ENCODE data around the gene MPG. TPM values are rescaled to one million over a fixed set of nuclear protein-coding genes. Genes with fewer than 3 reads are reported as not detected.

Gene MPG
- total and polyA plus RNA-seq, 2 donors from 2014 or later, result 40.8 to 54.3 TPM

DNA sequence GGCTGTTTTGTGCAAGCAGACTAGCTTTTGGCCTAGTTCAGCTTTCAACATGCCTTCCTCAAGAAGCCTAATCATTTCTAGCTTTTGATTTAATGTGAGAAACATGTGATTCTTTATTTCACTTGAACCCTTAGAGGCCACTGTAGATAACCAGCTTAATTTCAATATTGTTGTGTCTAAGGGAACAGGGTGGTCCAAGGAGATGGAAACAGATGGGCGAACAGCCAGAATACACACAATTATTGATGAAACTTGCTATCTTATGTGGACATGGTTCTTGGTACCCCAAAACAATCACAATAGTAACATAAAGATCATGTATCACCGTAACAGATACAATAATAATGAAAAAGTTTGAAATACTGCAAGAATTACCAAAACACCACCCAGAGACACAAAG lies 55.7 kb downstream of the MPG start:
- TF ChIP-seq, protein P1, sequence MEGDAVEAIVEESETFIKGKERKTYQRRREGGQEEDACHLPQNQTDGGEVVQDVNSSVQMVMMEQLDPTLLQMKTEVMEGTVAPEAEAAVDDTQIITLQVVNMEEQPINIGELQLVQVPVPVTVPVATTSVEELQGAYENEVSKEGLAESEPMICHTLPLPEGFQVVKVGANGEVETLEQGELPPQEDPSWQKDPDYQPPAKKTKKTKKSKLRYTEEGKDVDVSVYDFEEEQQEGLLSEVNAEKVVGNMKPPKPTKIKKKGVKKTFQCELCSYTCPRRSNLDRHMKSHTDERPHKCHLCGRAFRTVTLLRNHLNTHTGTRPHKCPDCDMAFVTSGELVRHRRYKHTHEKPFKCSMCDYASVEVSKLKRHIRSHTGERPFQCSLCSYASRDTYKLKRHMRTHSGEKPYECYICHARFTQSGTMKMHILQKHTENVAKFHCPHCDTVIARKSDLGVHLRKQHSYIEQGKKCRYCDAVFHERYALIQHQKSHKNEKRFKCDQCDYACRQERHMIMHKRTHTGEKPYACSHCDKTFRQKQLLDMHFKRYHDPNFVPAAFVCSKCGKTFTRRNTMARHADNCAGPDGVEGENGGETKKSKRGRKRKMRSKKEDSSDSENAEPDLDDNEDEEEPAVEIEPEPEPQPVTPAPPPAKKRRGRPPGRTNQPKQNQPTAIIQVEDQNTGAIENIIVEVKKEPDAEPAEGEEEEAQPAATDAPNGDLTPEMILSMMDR (IDR thresholded peaks at IDR 0.05; ENCODE audit: borderline replicate concordance, extremely low read depth, insufficient read depth), result no peak
- Histone ChIP-seq H3K27me3 (ENCODE audit: control insufficient read depth, insufficient read depth, low read length) (no peaks in the 10 kb centered on the region), H3K9ac (ENCODE audit: low read length in 3 of 3) (no peak overlapping the region), H3K4me1 (ENCODE audit: control insufficient read depth in 2 of 3, insufficient read depth in 2 of 3, low read depth in 1 of 3, low read length in 3 of 3) (peaks cover 0 to 2% (median 0%) of the 10 kb centered on the region in 3 donors), H3K36me3 (ENCODE audit: control insufficient read depth in 2 of 3, insufficient read depth in 3 of 3, low read length in 3 of 3) (no peaks in the 10 kb centered on the region), H3K9me3 (ENCODE audit: control insufficient read depth in 2 of 3, insufficient read depth in 1 of 3, low read length in 3 of 3) (no peaks in the 10 kb centered on the region), H3K27ac (ENCODE audit: low read depth in 2 of 2, low read length in 2 of 2) (no peak overlapping the region), H3K4me3 (ENCODE audit: low read length in 3 of 3) (no peak overlapping the region)
- FAIRE-seq (no peak), DNase-seq (no peak)
- intact Hi-C loops (cut with DNase I), result no loop called here

Other genes starting within 250 kb of the MPG start
- 8.8 TPM for gene POLR3K, start 24.6 kb upstream of the MPG start, total RNA-seq
- 18.5 TPM for gene POLR3K, start 24.6 kb upstream of the MPG start, polyA plus RNA-seq (ENCODE audit: insufficient read depth, low read depth, low replicate concordance)
- gene SNRNP25, start 24.4 kb upstream of the MPG start, total RNA-seq, result 14.7 TPM
- 60.3 TPM for gene SNRNP25, start 24.4 kb upstream of the MPG start, polyA plus RNA-seq (ENCODE audit: insufficient read depth, low read depth, low replicate concordance)
- gene RHBDF1, start 5.6 kb upstream of the MPG start, total RNA-seq, result 33.1 TPM
- 12.0 TPM for gene RHBDF1, start 5.6 kb upstream of the MPG start, polyA plus RNA-seq (ENCODE audit: insufficient read depth, low read depth, low replicate concordance)
- gene NPRL3, start 60.4 kb downstream of the MPG start, total RNA-seq, result 37.8 TPM
- 21.3 TPM for gene NPRL3, start 60.4 kb downstream of the MPG start, polyA plus RNA-seq (ENCODE audit: insufficient read depth, low read depth, low replicate concordance)
- gene HBZ, start 74.4 kb downstream of the MPG start, total RNA-seq, result not detected
- gene HBZ, start 74.4 kb downstream of the MPG start, polyA plus RNA-seq (ENCODE audit: insufficient read depth, low read depth, low replicate concordance), result not detected
- gene HBM, start 87.8 kb downstream of the MPG start, total RNA-seq, result not detected
- gene HBM, start 87.8 kb downstream of the MPG start, polyA plus RNA-seq (ENCODE audit: insufficient read depth, low read depth, low replicate concordance), result not detected
- 33.9 TPM for gene HBA2, start 94.7 kb downstream of the MPG start, total RNA-seq
- 11.1 TPM for gene HBA2, start 94.7 kb downstream of the MPG start, polyA plus RNA-seq (ENCODE audit: insufficient read depth, low read depth, low replicate concordance)
- 41.1 TPM for gene HBA1, start 98.5 kb downstream of the MPG start, total RNA-seq
- gene HBA1, start 98.5 kb downstream of the MPG start, polyA plus RNA-seq (ENCODE audit: insufficient read depth, low read depth, low replicate concordance), result 2.6 TPM
- not detected for gene HBQ1, start 102.2 kb downstream of the MPG start, total RNA-seq
- gene HBQ1, start 102.2 kb downstream of the MPG start, polyA plus RNA-seq (ENCODE audit: insufficient read depth, low read depth, low replicate concordance), result not detected
- gene LUC7L, start 151.2 kb downstream of the MPG start, total RNA-seq, result 72.0 TPM
- gene LUC7L, start 151.2 kb downstream of the MPG start, polyA plus RNA-seq (ENCODE audit: insufficient read depth, low read depth, low replicate concordance), result 56.3 TPM
- gene FAM234A, start 156.6 kb downstream of the MPG start, total RNA-seq, result 109 TPM
- 65.3 TPM for gene FAM234A, start 156.6 kb downstream of the MPG start, polyA plus RNA-seq (ENCODE audit: insufficient read depth, low read depth, low replicate concordance)
- gene RGS11, start 197.7 kb downstream of the MPG start, total RNA-seq, result 5.9 TPM
- gene RGS11, start 197.7 kb downstream of the MPG start, polyA plus RNA-seq (ENCODE audit: insufficient read depth, low read depth, low replicate concordance), result 2.5 TPM
- 0.88 TPM for gene ARHGDIG, start 202.4 kb downstream of the MPG start, total RNA-seq
- not detected for gene ARHGDIG, start 202.4 kb downstream of the MPG start, polyA plus RNA-seq (ENCODE audit: insufficient read depth, low read depth, low replicate concordance)
- not detected for gene PDIA2, start 204.9 kb downstream of the MPG start, total RNA-seq
- gene PDIA2, start 204.9 kb downstream of the MPG start, polyA plus RNA-seq (ENCODE audit: insufficient read depth, low read depth, low replicate concordance), result not detected